Uterus (tissue), 4 donors: ENCODE measurements around the gene ADGRD2. TPM values are rescaled to one million over a fixed set of nuclear protein-coding genes. Genes with fewer than 3 reads are reported as not detected.

Experiments
- DNase-seq, 2 donors: peaks; one replicate each; pipeline ENCODE4 v3.0.0-alpha.2; 2019 to 2020
- H3K27ac ChIP-seq, 2 donors: fragments of 200-600 bp; sonication (generic); 1 replicate in 1 of 2; 2 replicates in 1 of 2; pipeline ENCODE4 v1.5.1; 2016 to 2018
- H3K27me3 ChIP-seq, 2 donors: fragments of 200-600 bp; sonication (generic); one replicate each; pipeline ENCODE4 v1.5.1; 2018 to 2019; ENCODE audit warnings: control low read depth in 1 of 2
- H3K36me3 ChIP-seq, 2 donors: fragments of 200-600 bp; sonication (generic); one replicate each; pipeline ENCODE4 v1.5.1; 2019; ENCODE audit warnings: control low read depth in 1 of 2
- H3K4me1 ChIP-seq, 2 donors: fragments of 200-600 bp; sonication (generic); one replicate each; pipeline ENCODE4 v1.5.1; 2018 to 2019; ENCODE audit warnings: control low read depth in 1 of 2
- H3K4me3 ChIP-seq, 2 donors: fragments of 200-600 bp; sonication (generic); 1 replicate in 1 of 2; 2 replicates in 1 of 2; pipeline ENCODE4 v1.5.1; 2018 to 2019; ENCODE audit warnings: mild to moderate bottlenecking in 1 of 2
- H3K9me3 ChIP-seq, 2 donors: fragments of 200-600 bp; sonication (generic); one replicate each; pipeline ENCODE4 v1.5.1; 2019; ENCODE audit warnings: control low read depth in 1 of 2
- CTCF ChIP-seq, 4 experiments: fragments of 200-600 bp in 2 of 4; fragments of 450-650 bp in 2 of 4; sonication (generic) in 2 of 4; IDR thresholded peaks; one replicate each; pipeline ENCODE4 v1.5.1; 2016 to 2019; ENCODE audit warnings: antibody characterized with exemption in 4 of 4, mild to moderate bottlenecking in 2 of 4, moderate library complexity in 1 of 4
- POLR2A ChIP-seq, 2 donors: fragments of 450-650 bp; IDR thresholded peaks; one replicate each; pipeline ENCODE4 v1.6.1; 2016; ENCODE audit warnings: antibody characterized with exemption in 2 of 2, mild to moderate bottlenecking in 1 of 2, moderate library complexity in 1 of 2
- intact Hi-C: fragments of 100-400 bp; cut with DNase I; formaldehyde crosslinking; loops from one replicate; pipeline ENCODE4 v1.15.1; 2023; ENCODE audit warnings: low total_unique reads
- total RNA-seq, 4 donors: library from RNA; depleted of rRNA in 3 of 4; stranded (reverse); fragments of >200 nt in 3 of 4; gene quantifications; one replicate each; pipeline versions ENCODE4 v1.1.0 to v1.2.4, GENCODE V29; 2014 to 2023
- donor health status: DM: yes; HTN: yes; CAD: no.

ADGRD2 gene
- total RNA-seq, 4 donors from 2014 or later = 0.76 TPM; not detected in 3

GRCh38 chr9:124442826-124443225 is 7.4 kb upstream of the ADGRD2 start:
- Histone ChIP-seq H3K36me3 (no peaks in the 10 kb centered on the region), H3K4me3 (no peak overlapping the region), H3K4me1 (no peaks in the 10 kb centered on the region), H3K9me3 (peaks cover 0 to 5% of the 10 kb centered on the region in 2 donors), H3K27me3 (no peaks in the 10 kb centered on the region), H3K27ac (no peak overlapping the region)
- DNase-seq = no peak
- intact Hi-C loops = no loop called here
- TF ChIP-seq CTCF (IDR thresholded peaks at IDR 0.05) (no peak), POLR2A (IDR thresholded peaks at IDR 0.05) (no peak)

GRCh38 chr9:124443625-124444024 is 6.6 kb upstream of the ADGRD2 start:
- intact Hi-C loops = no loop called here

GRCh38 chr9:124444166-124444565 is 6.1 kb upstream of the ADGRD2 start:
- peaks cover 0 to 4% of the 10 kb centered on the region in 2 donors for H3K9me3 ChIP-seq
- intact Hi-C loops = no loop called here
- no peak overlapping the region for H3K27ac ChIP-seq
- H3K27me3 ChIP-seq = no peaks in the 10 kb centered on the region
- no peak for TF ChIP-seq CTCF (IDR thresholded peaks at IDR 0.05)
- no peak for TF ChIP-seq POLR2A (IDR thresholded peaks at IDR 0.05)
- no peak overlapping the region for H3K4me3 ChIP-seq
- no peaks in the 10 kb centered on the region for H3K4me1 ChIP-seq
- no peak for DNase-seq
- H3K36me3 ChIP-seq = no peaks in the 10 kb centered on the region

More at GRCh38 chr9:124443625-124444024, 6.6 kb upstream of the ADGRD2 start:
- Histone ChIP-seq H3K36me3 (no peaks in the 10 kb centered on the region), H3K27ac (no peak overlapping the region), H3K9me3 (peaks cover 0 to 5% of the 10 kb centered on the region in 2 donors), H3K4me3 (no peak overlapping the region), H3K4me1 (no peaks in the 10 kb centered on the region), H3K27me3 (no peaks in the 10 kb centered on the region)
- no peak for DNase-seq
- TF ChIP-seq POLR2A (IDR thresholded peaks at IDR 0.05) (no peak), CTCF (IDR thresholded peaks at IDR 0.05) (no peak)

GRCh38 chr9:124447297-124447661 is 3.0 kb upstream of the ADGRD2 start:
- intact Hi-C loops = no loop called here
- TF ChIP-seq POLR2A (IDR thresholded peaks at IDR 0.05) (no peak), CTCF (IDR thresholded peaks at IDR 0.05) (no peak)
- no peaks in the 10 kb centered on the region for H3K4me1 ChIP-seq
- DNase-seq = no peak
- H3K36me3 ChIP-seq = no peaks in the 10 kb centered on the region
- no peak overlapping the region for H3K27ac ChIP-seq
- no peaks in the 10 kb centered on the region for H3K9me3 ChIP-seq
- H3K27me3 ChIP-seq = peaks cover 0 to 12% of the 10 kb centered on the region in 2 donors
- H3K4me3 ChIP-seq = no peak overlapping the region

GRCh38 chr9:124448019-124448418 is 2.2 kb upstream of the ADGRD2 start:
- intact Hi-C loops = no loop called here
- Histone ChIP-seq H3K4me3 (no peak overlapping the region), H3K36me3 (no peaks in the 10 kb centered on the region), H3K27me3 (peaks cover 0 to 15% of the 10 kb centered on the region in 2 donors), H3K9me3 (no peaks in the 10 kb centered on the region), H3K27ac (no peak overlapping the region), H3K4me1 (no peaks in the 10 kb centered on the region)
- DNase-seq = no peak
- no peak for TF ChIP-seq POLR2A (IDR thresholded peaks at IDR 0.05)
